Upper lobe of left lung (tissue), 6 donors: Measurements from ENCODE around the gene ALKBH4. TPM values are rescaled to one million over a fixed set of nuclear protein-coding genes. Genes with fewer than 3 reads are reported as not detected.
A peak's percentile ranks its signal among the peaks of the same experiment; 100 is the strongest.

Experiments
- ATAC-seq, 2 donors: fragments of 200-7000 bp; cut with Tn5 transposase; one replicate each; pipeline ENCODE4 v1.9.1; 2022; ENCODE audit warnings: mild to moderate bottlenecking in 2 of 2, moderate library complexity in 2 of 2; ENCODE audit not compliant: low FRiP score in 2 of 2
- DNase-seq, 2 donors: peaks; one replicate each; pipeline ENCODE4 v3.0.0-alpha.2; 2019 to 2020
- H3K27ac ChIP-seq, 4 donors: fragments of 200-600 bp; sonication (generic); one replicate each; pipeline ENCODE4 v1.5.1; 2016 to 2019
- H3K27me3 ChIP-seq, 4 donors: fragments of 200-600 bp; sonication (generic); one replicate each; pipeline ENCODE4 v1.5.1; 2017 to 2019
- H3K36me3 ChIP-seq, 4 donors: fragments of 200-600 bp; sonication (generic); one replicate each; pipeline ENCODE4 v1.5.1; 2016 to 2019
- H3K4me1 ChIP-seq, 4 donors: fragments of 200-600 bp; sonication (generic); one replicate each; pipeline ENCODE4 v1.5.1; 2018 to 2019
- H3K4me3 ChIP-seq, 4 donors: fragments of 200-600 bp; sonication (generic); one replicate each; pipeline ENCODE4 v1.5.1; 2017 to 2019; ENCODE audit warnings: mild to moderate bottlenecking in 2 of 4, moderate library complexity in 1 of 4
- H3K9me3 ChIP-seq, 4 donors: fragments of 200-600 bp; sonication (generic); one replicate each; pipeline ENCODE4 v1.5.1; 2018 to 2019
- EP300 ChIP-seq, 4 donors: sonication (generic); formaldehyde crosslinking; IDR thresholded peaks; one replicate each; pipeline ENCODE4 v1.5.1; 2017; ENCODE audit warnings: antibody characterized with exemption in 4 of 4, control low read depth in 2 of 4
- POLR2A ChIP-seq, 4 donors: fragments of 450-650 bp; IDR thresholded peaks; one replicate each; pipeline ENCODE4 v1.5.1; 2016 to 2017; ENCODE audit warnings: antibody characterized with exemption in 4 of 4, mild to moderate bottlenecking in 2 of 4
- POLR2AphosphoS5 ChIP-seq, 2 donors: sonication (generic); formaldehyde crosslinking; IDR thresholded peaks; one replicate each; pipeline ENCODE4 v1.5.1; 2017; ENCODE audit warnings: antibody characterized with exemption in 2 of 2
- WGBS, 2 donors: methylation state at CpG; one replicate each; pipeline ENCODE4 v1.1.5; 2017 to 2018; 5-methylcytosine and 5-hydroxymethylcytosine counted together
- total RNA-seq, 6 donors: library from RNA; depleted of rRNA in 4 of 6; stranded (reverse); fragments of >200 nt in 4 of 6; gene quantifications; one replicate each; pipeline versions ENCODE4 v1.1.0 to v1.2.1, GENCODE V29; 2016 to 2021
- TF ChIP-seq, protein P1 (sequence below), 6 experiments: fragments of 450-650 bp in 4 of 6; fragments of 200-600 bp in 2 of 6; sonication (generic) in 2 of 6; IDR thresholded peaks; one replicate each; pipeline ENCODE4 v1.5.1; 2016 to 2019; ENCODE audit warnings: antibody characterized with exemption in 6 of 6
- donor health status: DM: no; HTN: no; CAD: no; lungs with moderate emphysema.
- donor health status: DM: no; HTN: yes; CAD: no; lungs with severe emphysema.

ALKBH4 gene
- total RNA-seq, 6 donors from 2014 or later, result 10.4 to 34.2 (median 18.2) TPM

DNA sequence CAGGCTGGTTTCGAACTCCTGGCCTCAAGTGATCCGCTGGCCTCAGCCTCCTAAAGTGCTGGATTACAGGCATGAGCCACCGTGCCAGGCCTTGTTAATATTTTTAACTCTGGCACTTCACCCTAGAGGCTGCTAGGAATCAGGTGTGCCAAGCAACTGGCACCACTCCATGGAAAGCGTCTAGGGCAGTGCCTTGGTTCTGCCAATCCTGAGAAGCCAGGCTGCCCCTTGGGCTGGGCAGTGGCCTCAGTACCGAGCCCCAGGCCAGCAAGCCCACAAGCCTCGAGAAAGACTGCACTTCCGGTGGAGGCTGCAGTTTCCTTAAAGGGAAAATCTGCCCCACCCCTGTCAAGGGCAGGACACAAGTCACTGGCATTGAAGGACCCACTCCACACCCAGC is 11.3 kb downstream of the ALKBH4 start:
- TF ChIP-seq POLR2A (IDR thresholded peaks at IDR 0.05), result no peak
- no peak for TF ChIP-seq EP300 (IDR thresholded peaks at IDR 0.05)
- TF ChIP-seq, protein P1, sequence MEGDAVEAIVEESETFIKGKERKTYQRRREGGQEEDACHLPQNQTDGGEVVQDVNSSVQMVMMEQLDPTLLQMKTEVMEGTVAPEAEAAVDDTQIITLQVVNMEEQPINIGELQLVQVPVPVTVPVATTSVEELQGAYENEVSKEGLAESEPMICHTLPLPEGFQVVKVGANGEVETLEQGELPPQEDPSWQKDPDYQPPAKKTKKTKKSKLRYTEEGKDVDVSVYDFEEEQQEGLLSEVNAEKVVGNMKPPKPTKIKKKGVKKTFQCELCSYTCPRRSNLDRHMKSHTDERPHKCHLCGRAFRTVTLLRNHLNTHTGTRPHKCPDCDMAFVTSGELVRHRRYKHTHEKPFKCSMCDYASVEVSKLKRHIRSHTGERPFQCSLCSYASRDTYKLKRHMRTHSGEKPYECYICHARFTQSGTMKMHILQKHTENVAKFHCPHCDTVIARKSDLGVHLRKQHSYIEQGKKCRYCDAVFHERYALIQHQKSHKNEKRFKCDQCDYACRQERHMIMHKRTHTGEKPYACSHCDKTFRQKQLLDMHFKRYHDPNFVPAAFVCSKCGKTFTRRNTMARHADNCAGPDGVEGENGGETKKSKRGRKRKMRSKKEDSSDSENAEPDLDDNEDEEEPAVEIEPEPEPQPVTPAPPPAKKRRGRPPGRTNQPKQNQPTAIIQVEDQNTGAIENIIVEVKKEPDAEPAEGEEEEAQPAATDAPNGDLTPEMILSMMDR (IDR thresholded peaks at IDR 0.05), result no peak
- TF ChIP-seq POLR2AphosphoS5 (IDR thresholded peaks at IDR 0.05), result no peak
- Histone ChIP-seq H3K36me3 (peaks cover 9 to 34% (median 28%) of the 10 kb centered on the region in 4 donors), H3K4me3 (no peak overlapping the region), H3K4me1 (peaks cover 0 to 5% (median 0%) of the 10 kb centered on the region in 4 donors), H3K27ac (no peak overlapping the region), H3K9me3 (no peaks in the 10 kb centered on the region), H3K27me3 (no peaks in the 10 kb centered on the region)
- ATAC-seq (no peak), DNase-seq (peak in 1 of 2 donors; percentile 44)
- WGBS, 2 donors, result 85 to 89% methylated on average over 3 to 7 of the region's 7 CpGs

DNA sequence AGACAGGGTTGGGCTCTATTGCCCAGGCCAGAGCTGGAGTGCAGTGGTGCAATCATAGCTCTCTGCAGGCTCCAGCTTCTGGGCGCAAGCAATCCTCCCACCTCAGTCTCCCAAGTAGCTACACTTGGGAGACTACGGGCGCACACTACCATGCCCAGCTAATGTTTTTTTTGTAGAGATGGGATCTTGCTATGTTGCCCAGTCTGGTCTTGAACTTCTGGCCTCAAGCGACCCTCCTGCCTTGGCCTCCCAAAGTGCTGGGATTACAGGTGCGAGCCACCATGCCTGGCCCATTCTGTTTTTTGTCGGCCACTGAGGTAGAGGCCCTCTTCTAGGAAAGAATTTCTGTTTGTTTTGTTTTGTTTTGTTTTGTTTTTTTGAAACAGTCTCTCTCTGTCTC is 12.2 kb downstream of the ALKBH4 start:
- TF ChIP-seq POLR2AphosphoS5 (IDR thresholded peaks at IDR 0.05), result no peak
- no peak for TF ChIP-seq POLR2A (IDR thresholded peaks at IDR 0.05)
- TF ChIP-seq, protein P1 (IDR thresholded peaks at IDR 0.05), result no peak
- no peak for TF ChIP-seq EP300 (IDR thresholded peaks at IDR 0.05)
- DNase-seq, result no peak
- ATAC-seq, result no peak
- no peaks in the 10 kb centered on the region for H3K9me3 ChIP-seq
- no peaks in the 10 kb centered on the region for H3K27me3 ChIP-seq
- peaks cover 0 to 5% (median 0%) of the 10 kb centered on the region in 4 donors for H3K4me1 ChIP-seq
- peaks cover 7 to 34% (median 26%) of the 10 kb centered on the region in 4 donors for H3K36me3 ChIP-seq
- H3K27ac ChIP-seq, result no peak overlapping the region
- 91 to 97% methylated on average over 6 of the region's 6 CpGs for WGBS, 2 donors
- no peak overlapping the region for H3K4me3 ChIP-seq

DNA sequence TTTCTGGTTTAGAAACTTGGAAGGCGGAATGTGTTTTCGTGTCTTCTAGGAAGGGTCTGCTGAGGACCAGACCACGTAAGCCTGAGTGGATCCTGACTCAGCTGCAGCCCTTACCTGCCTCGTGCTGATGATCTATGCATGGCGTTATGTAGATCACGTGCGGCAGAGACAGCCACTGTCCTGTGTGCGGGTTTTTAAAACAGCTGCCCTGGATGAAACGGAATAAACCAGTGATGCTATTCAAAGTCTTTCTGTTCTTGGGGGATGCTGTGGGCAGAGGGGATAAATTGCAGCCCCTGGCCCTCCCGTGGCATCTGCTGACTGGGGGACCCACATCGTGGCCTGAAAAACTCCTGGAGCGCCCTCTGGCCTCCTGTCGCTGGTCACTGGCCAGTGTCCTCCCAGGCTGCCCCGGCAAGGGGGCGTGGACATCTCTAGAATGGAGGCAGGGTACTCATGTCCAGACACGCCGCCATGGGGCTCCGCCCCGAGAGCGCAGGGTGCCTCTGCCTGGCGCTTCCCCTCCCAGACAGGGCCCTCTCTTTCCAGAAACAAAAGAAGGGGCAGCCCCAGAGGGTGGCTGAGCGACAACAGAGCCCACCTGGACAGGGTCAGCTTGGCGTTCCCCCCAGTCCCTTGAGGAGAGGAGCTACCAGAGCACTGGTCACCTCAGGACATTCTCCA is 13.2 kb downstream of the ALKBH4 start:
- TF ChIP-seq, protein P1 (IDR thresholded peaks at IDR 0.05), result no peak
- peaks cover 0 to 5% (median 0%) of the 10 kb centered on the region in 4 donors for H3K4me1 ChIP-seq
- H3K9me3 ChIP-seq, result no peaks in the 10 kb centered on the region
- H3K4me3 ChIP-seq, result no peak overlapping the region
- no peak for ATAC-seq
- peak in 1 of 2 donors; percentile 80 for DNase-seq
- 50 to 84% methylated on average over 10 to 21 of the region's 23 CpGs for WGBS, 2 donors
- no peak overlapping the region for H3K27ac ChIP-seq
- no peaks in the 10 kb centered on the region for H3K27me3 ChIP-seq
- peaks cover under 1 to 34% (median 26%) of the 10 kb centered on the region in 4 donors for H3K36me3 ChIP-seq

DNA sequence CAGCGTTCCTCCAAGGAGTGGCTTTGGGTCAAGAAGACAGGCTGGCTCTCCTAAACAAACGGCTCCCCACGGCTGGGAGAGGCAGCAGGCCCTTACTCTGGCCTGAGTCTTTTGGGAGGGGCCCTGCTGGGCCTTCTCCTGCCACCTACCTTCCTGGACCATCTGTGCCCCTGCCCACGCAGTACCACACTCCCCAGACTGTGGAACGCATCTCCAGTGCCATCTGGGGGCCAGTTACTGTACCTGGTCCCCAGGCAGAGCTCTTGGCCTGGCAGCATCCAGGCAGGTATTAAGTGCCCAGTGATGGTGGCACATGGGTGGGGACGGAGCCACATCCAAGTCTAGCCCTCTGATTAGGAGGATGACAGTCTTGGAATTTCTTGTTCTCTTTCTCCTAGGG is 14.4 kb downstream of the ALKBH4 start:
- Histone ChIP-seq H3K27ac (no peak overlapping the region), H3K4me3 (no peak overlapping the region), H3K9me3 (no peaks in the 10 kb centered on the region), H3K36me3 (peaks cover 0 to 27% (median 21%) of the 10 kb centered on the region in 4 donors), H3K27me3 (no peaks in the 10 kb centered on the region), H3K4me1 (peaks cover 0 to 5% (median 0%) of the 10 kb centered on the region in 4 donors)
- no peak for ATAC-seq
- TF ChIP-seq POLR2A (IDR thresholded peaks at IDR 0.05), result no peak
- TF ChIP-seq, protein P1 (IDR thresholded peaks at IDR 0.05), result peak in 1 of 6 experiments; percentile 7
- no peak for DNase-seq
- 69 to 79% methylated on average over 6 of the region's 6 CpGs for WGBS, 2 donors

DNA sequence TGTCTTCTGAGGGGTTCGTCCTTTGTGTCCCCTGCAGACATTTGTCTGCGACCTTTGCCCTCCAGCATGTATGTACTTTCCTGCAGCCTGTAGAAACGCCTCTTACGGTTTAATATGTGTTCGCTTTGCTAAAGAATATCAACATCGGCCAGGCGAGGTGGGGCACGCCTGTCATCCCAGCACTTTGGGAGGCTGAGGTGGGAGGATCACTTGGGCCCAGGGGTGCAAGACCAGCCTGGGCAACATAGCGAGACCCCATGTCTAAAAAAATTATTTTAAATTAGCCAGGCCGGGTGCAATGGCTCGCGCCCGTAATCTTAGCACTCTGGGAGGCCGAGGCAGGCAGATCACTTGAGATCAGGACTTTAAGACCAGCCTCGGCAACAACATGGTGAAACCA is 15.5 kb downstream of the ALKBH4 start:
- H3K27ac ChIP-seq, result no peak overlapping the region
- H3K9me3 ChIP-seq, result no peaks in the 10 kb centered on the region
- DNase-seq (no peak), ATAC-seq (no peak)
- H3K4me3 ChIP-seq, result no peak overlapping the region
- 95 to 99% methylated on average over 15 of the region's 15 CpGs for WGBS, 2 donors
- TF ChIP-seq POLR2A (IDR thresholded peaks at IDR 0.05) (no peak), POLR2AphosphoS5 (IDR thresholded peaks at IDR 0.05) (no peak), EP300 (IDR thresholded peaks at IDR 0.05) (no peak)
- TF ChIP-seq, protein P1 (IDR thresholded peaks at IDR 0.05), result no peak
- H3K36me3 ChIP-seq, result peaks cover 0 to 33% (median 25%) of the 10 kb centered on the region in 4 donors
- H3K27me3 ChIP-seq, result no peaks in the 10 kb centered on the region
- peaks cover 0 to 5% (median 0%) of the 10 kb centered on the region in 4 donors for H3K4me1 ChIP-seq
